ENCODE data around the gene PUM1. TPM values are rescaled to one million over a fixed set of nuclear protein-coding genes. Genes with fewer than 3 reads are reported as not detected.

The PUM1 gene
- total and polyA plus RNA-seq, 2 of the 4 experiments (the other 2 are of a cell fraction): 75.4 to 137 TPM

DNA sequence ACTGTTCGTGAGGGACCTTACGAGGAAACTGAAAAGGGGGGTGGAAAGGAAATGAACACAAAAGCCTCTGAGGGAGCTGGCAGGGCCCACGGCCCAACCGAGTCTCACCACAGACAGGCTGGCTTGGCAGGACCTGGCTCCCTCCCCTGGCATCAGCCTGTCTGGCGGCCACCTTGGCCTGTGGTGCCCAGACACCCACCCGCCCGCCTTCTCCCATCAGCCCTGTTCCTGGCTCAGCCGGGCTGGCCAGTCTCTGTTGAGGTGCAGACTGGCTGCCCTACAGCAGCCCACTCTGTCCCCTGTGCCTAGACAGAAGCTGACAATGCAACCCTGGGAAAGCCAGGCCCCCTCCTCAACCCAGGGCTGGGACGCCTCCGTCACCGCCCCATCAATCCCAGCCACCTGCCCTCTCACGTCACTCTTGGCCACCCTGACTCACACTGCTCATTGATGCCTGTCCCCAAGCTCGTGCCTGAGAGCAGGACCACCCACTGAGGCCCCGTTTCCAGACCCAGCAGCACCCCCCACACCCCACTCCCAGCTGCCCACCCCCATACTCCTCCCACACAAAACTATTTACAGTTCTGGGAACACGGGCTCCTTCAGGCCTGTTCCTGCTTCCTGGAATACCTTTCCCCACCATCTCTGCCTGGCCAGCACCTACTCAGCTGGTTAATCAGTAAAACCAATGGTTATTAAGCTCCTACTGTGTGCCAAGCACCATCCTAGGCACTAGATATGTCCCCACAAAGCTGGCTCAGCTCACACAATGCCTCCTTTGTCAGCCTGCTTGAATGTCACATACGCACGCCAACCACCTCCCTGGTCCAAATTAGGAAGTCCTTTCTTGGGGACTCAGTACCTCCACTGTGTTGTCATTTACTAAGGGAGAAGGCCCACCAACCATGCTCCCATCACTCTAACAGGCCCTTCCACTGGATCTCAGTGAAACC, 179.7 kb downstream of the PUM1 start:
- H2AK9ac ChIP-seq (replicated peaks; ENCODE audit: low read depth, low read length, poor library complexity): peak overlapping the region; percentile 68
- BruUV-seq (replicated peaks): no TSS peak
- in situ Hi-C loops (cut with MboI; ENCODE audit: low sequenced_read_pairs): no loop called here
- peak overlapping the region; percentile 31; the same call in 1 of the 2 replicates for H3K23ac ChIP-seq (ENCODE audit: low read depth, low read length)
- peaks cover 31% of the 10 kb centered on the region for H3K4me1 ChIP-seq (ENCODE audit: control insufficient read depth, insufficient read depth, low read length)
- peaks cover 79% of the 10 kb centered on the region for H4K20me1 ChIP-seq (ENCODE audit: insufficient read depth, low read length)
- no peaks in the 10 kb centered on the region for H3K9me3 ChIP-seq (ENCODE audit: control insufficient read depth, insufficient read depth, low read length)
- H3K79me1 ChIP-seq (ENCODE audit: low read depth in 1 of 2, low read length in 2 of 2): peaks cover 56 to 95% of the 10 kb centered on the region in 2 experiments
- dilution Hi-C loops (cut with HindIII; ENCODE audit: low sequenced_read_pairs, unreplicated experiment): no loop called here
- no peak overlapping the region for H2BK120ac ChIP-seq (ENCODE audit: low read depth, low read length)
- H3K36me3 ChIP-seq (ENCODE audit: control insufficient read depth, insufficient read depth, low read length): no peaks in the 10 kb centered on the region; the same call in 1 of the 2 replicates
- H3K27me3 ChIP-seq (ENCODE audit: control insufficient read depth, insufficient read depth, low read length): no peaks in the 10 kb centered on the region
- H2BK20ac ChIP-seq (ENCODE audit: low read depth, low read length): peak overlapping the region; percentile 45
- no peak overlapping the region for H3K27ac ChIP-seq (ENCODE audit: insufficient read depth, low read length)
- DNase-seq (no peak), ATAC-seq (ENCODE audit: low read depth) (no peak)
- intact Hi-C loops (cut with micrococcal nuclease): no loop called here
- no peak overlapping the region; the same call in 1 of the 2 replicates for H4K91ac ChIP-seq (ENCODE audit: insufficient read depth, low read depth, low read length)
- H4K5ac ChIP-seq (ENCODE audit: low read depth, low read length): no peak overlapping the region
- no peak overlapping the region for H2BK5ac ChIP-seq (ENCODE audit: low read depth, low read length, poor library complexity, severe bottlenecking)
- H4K8ac ChIP-seq (ENCODE audit: low read depth in 2 of 2, low read length in 2 of 2): peak overlapping the region in 1 of 2 experiments; percentile 35; a peak in 1 of 4 replicates
- peak overlapping the region; percentile 17; the same call in 1 of the 3 replicates for H2BK15ac ChIP-seq (ENCODE audit: low read depth, low read length)
- ChIA-PET POLR2A (ENCODE audit: unreplicated experiment) (no interaction called here), CTCF (interaction anchor here (1.3 kb wide), 1 partner anchor 84 kb away, joined by 3 read pairs; no protein-coding TSS in a partner anchor)
- TF ChIP-seq FOS (IDR thresholded peaks at IDR 0.05; ENCODE audit: low read depth, low read length) (no peak), CHD1 (IDR thresholded peaks at IDR 0.05; ENCODE audit: low read depth, low read length) (no peak), RAD21 (IDR thresholded peaks at IDR 0.05; ENCODE audit: low read length) (no peak)
- TF ChIP-seq, protein P1, sequence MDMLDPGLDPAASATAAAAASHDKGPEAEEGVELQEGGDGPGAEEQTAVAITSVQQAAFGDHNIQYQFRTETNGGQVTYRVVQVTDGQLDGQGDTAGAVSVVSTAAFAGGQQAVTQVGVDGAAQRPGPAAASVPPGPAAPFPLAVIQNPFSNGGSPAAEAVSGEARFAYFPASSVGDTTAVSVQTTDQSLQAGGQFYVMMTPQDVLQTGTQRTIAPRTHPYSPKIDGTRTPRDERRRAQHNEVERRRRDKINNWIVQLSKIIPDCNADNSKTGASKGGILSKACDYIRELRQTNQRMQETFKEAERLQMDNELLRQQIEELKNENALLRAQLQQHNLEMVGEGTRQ (IDR thresholded peaks at IDR 0.05; ENCODE audit: low read depth, low read length): no peak
- TF ChIP-seq, protein P2, sequence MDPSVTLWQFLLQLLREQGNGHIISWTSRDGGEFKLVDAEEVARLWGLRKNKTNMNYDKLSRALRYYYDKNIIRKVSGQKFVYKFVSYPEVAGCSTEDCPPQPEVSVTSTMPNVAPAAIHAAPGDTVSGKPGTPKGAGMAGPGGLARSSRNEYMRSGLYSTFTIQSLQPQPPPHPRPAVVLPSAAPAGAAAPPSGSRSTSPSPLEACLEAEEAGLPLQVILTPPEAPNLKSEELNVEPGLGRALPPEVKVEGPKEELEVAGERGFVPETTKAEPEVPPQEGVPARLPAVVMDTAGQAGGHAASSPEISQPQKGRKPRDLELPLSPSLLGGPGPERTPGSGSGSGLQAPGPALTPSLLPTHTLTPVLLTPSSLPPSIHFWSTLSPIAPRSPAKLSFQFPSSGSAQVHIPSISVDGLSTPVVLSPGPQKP (IDR thresholded peaks at IDR 0.05; ENCODE audit: borderline replicate concordance, low read depth, low read length): no peak
- peak overlapping the region; percentile 15; the same call in 1 of the 2 replicates for H3K4ac ChIP-seq (ENCODE audit: low read depth, low read length)
- H3K4me3 ChIP-seq (ENCODE audit: insufficient read depth, low read depth, low read length): no peak overlapping the region
- peaks cover 38% of the 10 kb centered on the region for H3K9me1 ChIP-seq (ENCODE audit: insufficient read depth, low read length)
- peak overlapping the region; percentile 37 for H3K14ac ChIP-seq (replicated peaks; ENCODE audit: low read depth, low read length)
- 58% methylated on average over 5 of the region's 17 CpGs; no CpG with 5 or more reads in 1 of the 2 experiments for WGBS, 2 experiments (ENCODE audit: extremely low coverage in 2 of 2, insufficient read length in 1 of 2)
- H3K9ac ChIP-seq (ENCODE audit: low read depth, low read length): no peak overlapping the region
- no peak overlapping the region; the same call in 1 of the 2 replicates for H3K18ac ChIP-seq (ENCODE audit: low read depth, low read length)
- no peak overlapping the region for H2AFZ ChIP-seq (replicated peaks; ENCODE audit: low read length, poor library complexity)
- no peak overlapping the region for H3K4me2 ChIP-seq (ENCODE audit: low read depth, low read length)
- no peak overlapping the region for H3K56ac ChIP-seq (ENCODE audit: extremely low read depth, insufficient read depth, low read length)
- H2AK5ac ChIP-seq (ENCODE audit: low read depth, low read length): peak overlapping the region; percentile 36

Measured in IMR-90 (cell line).